ENCODE measurements around the gene CARMIL1. TPM values are rescaled to one million over a fixed set of nuclear protein-coding genes. Genes with fewer than 3 reads are reported as not detected.

CARMIL1 gene
- total and polyA plus RNA-seq, 10 of the 15 experiments (the other 5 are each of a cell fraction or from before 2014, with no cell fraction given), result 6.4 to 18.1 (median 10.3) TPM

GRCh38 chr6:25389471-25389870 is 110.3 kb downstream of the CARMIL1 start:
- SMC1A ChIA-PET (ENCODE audit: uncharacterized antibody, unreplicated experiment), result interaction anchor here (0.7 to 11.3 kb wide), 11 partner anchors 12 to 169 kb away, joined by 3 to 124 read pairs (median 4); partner anchors contain the start of gene CARMIL1
- Histone ChIP-seq H2AFZ (ENCODE audit: control insufficient read depth, low read depth, low read length) (no peak overlapping the region), H3K79me2 (ENCODE audit: control insufficient read depth, insufficient read depth, low read length) (no peaks in the 10 kb centered on the region), H3K27me3 (replicated peaks in 1 of 2; ENCODE audit: control insufficient read depth in 2 of 2, insufficient read depth in 2 of 2, low read length in 1 of 2) (no peaks in the 10 kb centered on the region), H3K4me3 (no peak overlapping the region), H3K27ac (ENCODE audit: control insufficient read depth, insufficient read depth) (no peak overlapping the region), H3K4me2 (ENCODE audit: control insufficient read depth, insufficient read depth) (no peak overlapping the region), H4K20me1 (ENCODE audit: control insufficient read depth, insufficient read depth) (no peaks in the 10 kb centered on the region), H3K9me3 (replicated peaks; ENCODE audit: control insufficient read depth, insufficient read depth, low read length) (no peaks in the 10 kb centered on the region), H3K4me1 (ENCODE audit: control insufficient read depth, insufficient read depth, low read length) (peaks cover 11% of the 10 kb centered on the region), H3K36me3 (ENCODE audit: control insufficient read depth in 2 of 2, insufficient read depth in 2 of 2, low read length in 1 of 2) (no peaks in the 10 kb centered on the region), H3K9ac (ENCODE audit: control insufficient read depth, insufficient read depth, low read length) (no peak overlapping the region)
- POLR2A ChIA-PET, result interaction anchor here (0.6 to 4.7 kb wide), 3 partner anchors 13 to 22 kb away, joined by 3 to 28 read pairs (median 7); no protein-coding TSS in a partner anchor
- FAIRE-seq, result no peak
- no peak for DNase-seq (ENCODE audit: low read depth, low spot score)
- RAD21 ChIA-PET (ENCODE audit: unreplicated experiment), result interaction anchor here (0.5 to 3.1 kb wide), 5 partner anchors 15 to 110 kb away, joined by 3 to 33 read pairs (median 9); partner anchors contain the start of gene CARMIL1
- CTCF ChIA-PET, result interaction anchor here (0.7 to 1.6 kb wide), 4 partner anchors 16 to 102 kb away, joined by 3 to 4 read pairs (median 4); no protein-coding TSS in a partner anchor
- intact Hi-C loops (cut with micrococcal nuclease; ENCODE audit: unreplicated experiment) (no loop called here), in situ Hi-C loops (cut with MboI) (no loop called here)
- BruUV-seq (replicated peaks), result no TSS peak
- ATAC-seq, result peak; percentile 19; the same call in 1 of the 3 replicates
- 85% methylated on average over 2 of the region's 2 CpGs for WGBS (ENCODE audit: insufficient coverage, insufficient replicate concordance, low lambda C conversion rate, missing lambda C conversion rate)
- TF ChIP-seq SRF (IDR thresholded peaks at IDR 0.05; ENCODE audit: low read depth in 2 of 2, low read length in 2 of 2), result no peak
- no peak for TF ChIP-seq SMAD5 (IDR thresholded peaks at IDR 0.05; ENCODE audit: low read depth)
- no peak for TF ChIP-seq ZNF217 (IDR thresholded peaks at IDR 0.05)
- no peak for TF ChIP-seq RAD21 (IDR thresholded peaks at IDR 0.05; ENCODE audit: insufficient read depth, low read depth, low read length)
- no peak for TF ChIP-seq ELK1 (IDR thresholded peaks at IDR 0.05; ENCODE audit: low read depth, low read length)
- no peak for TF ChIP-seq NBN (IDR thresholded peaks at IDR 0.05)
- TF ChIP-seq BHLHE40 (IDR thresholded peaks at IDR 0.05; ENCODE audit: borderline replicate concordance in 1 of 2, low read depth in 2 of 2, low read length in 1 of 2), result no peak
- TF ChIP-seq SUPT20H (IDR thresholded peaks at IDR 0.05; ENCODE audit: borderline replicate concordance, control insufficient read depth, low read depth, low read length), result no peak
- TF ChIP-seq RELB (IDR thresholded peaks at IDR 0.05; ENCODE audit: low read depth), result no peak
- no peak for TF ChIP-seq IRF5 (IDR thresholded peaks at IDR 0.05; ENCODE audit: borderline replicate concordance)
- TF ChIP-seq TBL1XR1 (IDR thresholded peaks at IDR 0.05; ENCODE audit: low read depth, low read length), result no peak
- no peak for TF ChIP-seq ASH2L (IDR thresholded peaks at IDR 0.05; ENCODE audit: borderline replicate concordance, low read depth)
- no peak for TF ChIP-seq HSF1 (IDR thresholded peaks at IDR 0.05; ENCODE audit: low read depth, low read length)
- no peak for TF ChIP-seq NFYA (IDR thresholded peaks at IDR 0.05; ENCODE audit: borderline replicate concordance, low read depth, low read length)
- TF ChIP-seq WRNIP1 (IDR thresholded peaks at IDR 0.05; ENCODE audit: borderline replicate concordance, low read depth, low read length), result no peak
- TF ChIP-seq ZNF622 (IDR thresholded peaks at IDR 0.05), result no peak
